GM19035 (cell line): ENCODE results near the gene LOXL1.

Source experiments
- ATAC-seq: cut with Tn5 transposase; IDR thresholded peaks from one replicate; pipeline ENCODE4 v1.9.1; 2021; ENCODE audit not compliant: unreplicated experiment

Gene LOXL1

GRCh38 chr15:73990250-73991005, 64.2 kb downstream of the LOXL1 start:
- no peak for ATAC-seq

GRCh38 chr15:73991260-73991659, 65.0 kb downstream of the LOXL1 start:
- ATAC-seq = no peak

GRCh38 chr15:73991726-73992593, 65.7 kb downstream of the LOXL1 start, which contains the start of gene STOML1:
Gene STOML1, minus strand, starts transcription at chr15:73992295. Its CDS starts 72 bp downstream, at chr15:73992223.
- ATAC-seq = peak; percentile 77

GRCh38 chr15:73992594-73992898, 66.3 kb downstream of the LOXL1 start:
- no peak for ATAC-seq

GRCh38 chr15:73993211-73993994, 67.1 kb downstream of the LOXL1 start:
- ATAC-seq = no peak

- ATAC-seq = peak; percentile 72
Measured at GRCh38 chr15:73994413-73994883, 68.2 kb downstream of the LOXL1 start, which contains the start of gene PML. Gene PML, plus strand, starts transcription at chr15:73994716. Its CDS starts 97 bp downstream, at chr15:73994813.

GRCh38 chr15:73994912-73995622, 68.8 kb downstream of the LOXL1 start:
- ATAC-seq = no peak

GRCh38 chr15:73996267-73996666, 70.0 kb downstream of the LOXL1 start:
- no peak for ATAC-seq

GRCh38 chr15:73996939-73997338, 70.7 kb downstream of the LOXL1 start:
- no peak for ATAC-seq

- ATAC-seq = no peak
Measured at GRCh38 chr15:73997986-73998385, 71.7 kb downstream of the LOXL1 start.
